Activated CD8-positive, alpha-beta memory T cell treated with anti-CD3 and anti-CD28 coated beads for 1 hour (primary cell): ENCODE data around the gene PIGX.
"Not testable (repeated sequence)": the region's sequence is repeated elsewhere in the genome, so short reads cannot be mapped to it uniquely, and the experiment has no call there.

Experiments
- DNase-seq, 2 donors: peaks; one replicate each; pipeline ENCODE4 v3.0.0-alpha.2; 2020; ENCODE audit warnings: low read depth in 1 of 2; ENCODE audit errors: extremely low read depth in 1 of 2

Gene PIGX

GRCh38 chr3:196700801-196701200 is 11.4 kb upstream of the PIGX start:
- DNase-seq: no peak

- DNase-seq: no peak
Observed at GRCh38 chr3:196706327-196706726, 5.8 kb upstream of the PIGX start.

GRCh38 chr3:196706731-196707130 is 5.4 kb upstream of the PIGX start:
- DNase-seq: no peak

- no peak for DNase-seq
Observed at GRCh38 chr3:196707566-196707965, 4.6 kb upstream of the PIGX start.

- DNase-seq: no peak
Observed at GRCh38 chr3:196708467-196708866, 3.7 kb upstream of the PIGX start.

GRCh38 chr3:196712514-196713413 is 587 bp downstream of the PIGX start:
- peak; percentile 27 to 52 for DNase-seq

- not testable (repeated sequence) for DNase-seq
Observed at GRCh38 chr3:196717162-196717561, 5.0 kb downstream of the PIGX start.

- DNase-seq: no peak
Observed at GRCh38 chr3:196721097-196721496, 8.9 kb downstream of the PIGX start.

- DNase-seq: no peak
Observed at GRCh38 chr3:196726788-196727675, 14.9 kb downstream of the PIGX start.

GRCh38 chr3:196735751-196736150 is 23.6 kb downstream of the PIGX start:
- no peak for DNase-seq

GRCh38 chr3:196736670-196737374 is 24.6 kb downstream of the PIGX start:
- no peak for DNase-seq

GRCh38 chr3:196737655-196738054 is 25.5 kb downstream of the PIGX start:
- DNase-seq: no peak

- peak; percentile 75 to 89 for DNase-seq
Observed at GRCh38 chr3:196739671-196740480, 27.7 kb downstream of the PIGX start, which contains the start of gene PAK2. Gene PAK2, plus strand, starts transcription at chr3:196739857. Its CDS starts 42,790 bp downstream, at chr3:196782647.

GRCh38 chr3:196740481-196741248 is 28.5 kb downstream of the PIGX start:
- DNase-seq: no peak

GRCh38 chr3:196741249-196741889 is 29.2 kb downstream of the PIGX start:
- DNase-seq: no peak

- DNase-seq: not testable (repeated sequence)
Observed at GRCh38 chr3:196743569-196743968, 31.4 kb downstream of the PIGX start.

- no peak for DNase-seq
Observed at GRCh38 chr3:196749125-196749524, 36.9 kb downstream of the PIGX start.

GRCh38 chr3:196753201-196753600 is 41.0 kb downstream of the PIGX start:
- DNase-seq: no peak
